Sciatic nerve (tissue), 2 donors: ENCODE results near the gene TEX47. TPM values are rescaled to one million over a fixed set of nuclear protein-coding genes. Genes with fewer than 3 reads are reported as not detected.

Source experiments
- ATAC-seq: fragments of 200-7000 bp; cut with Tn5 transposase; one replicate; pipeline ENCODE4 v1.9.1; 2020; ENCODE audit warnings: mild to moderate bottlenecking, moderate library complexity
- DNase-seq: peaks from one replicate; pipeline ENCODE4 v3.0.0-alpha.2; 2020; ENCODE audit warnings: low spot score
- intact Hi-C: fragments of 100-400 bp; cut with DNase I; formaldehyde crosslinking; loops from one replicate; pipeline ENCODE4 v1.14.2; 2022
- total RNA-seq: library from RNA; stranded (reverse); fragmentation: NEBNext Ultra II Directional; extraction: Animal tissue kit (Norgen Biotek cat#: 25700); gene quantifications from one replicate; pipeline ENCODE4 v1.2.1, GENCODE V29; 2021
- donor health status: DM: no; HTN: no; CAD: no.
- donor health status: DM: no; HTN: no; CAD: no.

Gene TEX47
- total RNA-seq, 1 donor from 2014 or later = not detected

DNA sequence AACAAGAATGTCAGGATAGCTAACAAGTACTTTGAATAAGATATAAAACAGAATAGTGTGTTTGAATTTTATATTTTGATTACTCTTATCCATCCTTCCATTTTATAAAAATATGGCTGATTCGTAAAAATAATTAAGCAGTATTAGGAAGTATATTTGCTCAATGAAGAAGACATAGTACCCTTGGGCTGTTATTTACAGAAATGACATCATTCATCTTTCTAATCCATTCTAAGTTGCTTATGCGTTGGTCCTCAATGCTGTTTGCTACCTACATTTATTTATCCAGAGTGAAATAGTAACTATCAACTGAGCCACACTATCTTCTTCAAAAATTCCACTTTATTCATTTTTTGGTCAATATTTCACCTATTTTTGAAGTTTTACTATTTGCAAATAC lies 38.2 kb downstream of the TEX47 start:
- no peak for ATAC-seq
- intact Hi-C loops = no loop called here

DNA sequence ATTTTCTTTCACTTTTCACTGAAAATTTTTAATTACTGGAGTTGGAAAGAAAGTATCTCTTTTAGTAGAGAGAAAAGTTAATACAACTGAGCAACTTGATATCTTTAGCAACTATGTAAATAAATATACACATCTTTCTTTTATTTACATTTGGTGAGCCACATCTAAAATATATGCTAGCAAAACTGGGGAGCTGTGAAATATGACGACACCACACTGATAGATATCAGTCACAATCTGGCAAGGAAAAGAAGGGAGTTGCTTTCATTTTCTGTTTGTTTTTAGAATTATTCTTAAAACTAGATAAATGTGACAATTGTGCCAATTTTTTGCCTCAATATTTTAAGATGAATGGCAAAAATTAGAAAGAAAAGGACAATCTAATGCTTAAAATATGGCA lies 38.7 kb downstream of the TEX47 start:
- intact Hi-C loops = no loop called here
- ATAC-seq (no peak), DNase-seq (no peak)

More for the DNA sequence above, 38.2 kb downstream of the TEX47 start:
- no peak for DNase-seq

DNA sequence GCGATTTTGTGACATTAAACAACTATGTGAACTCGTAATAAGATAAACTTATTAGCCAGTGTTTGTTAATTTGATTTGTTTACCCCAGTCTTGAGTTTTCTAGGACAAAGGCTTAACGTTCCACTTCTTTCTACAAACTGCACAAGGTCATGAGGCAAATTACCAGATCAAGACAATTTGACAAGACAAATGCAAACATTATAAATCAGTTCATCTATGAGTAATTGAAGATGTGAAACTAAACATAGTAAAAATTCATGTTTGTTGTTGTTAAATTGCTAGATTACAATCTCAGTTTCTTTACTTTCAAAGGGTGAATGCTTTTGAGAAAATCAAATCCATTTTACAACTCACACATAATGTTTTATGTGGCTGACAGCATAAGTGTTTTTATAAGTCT lies 49.4 kb downstream of the TEX47 start:
- DNase-seq = no peak
- intact Hi-C loops = no loop called here
- no peak for ATAC-seq

Other genes with a start within 250 kb of the TEX47 start
- gene ZNF804B, start 36.0 kb downstream of the TEX47 start, total RNA-seq = not detected